Glomerular visceral epithelial cell (primary cell): ENCODE results near the gene CCDC136.

ENCODE experiments used
- DNase-seq: peaks from one replicate; pipeline ENCODE4 v3.0.0-alpha.2; 2016; ENCODE audit errors: extremely low spot score

Gene CCDC136

DNA sequence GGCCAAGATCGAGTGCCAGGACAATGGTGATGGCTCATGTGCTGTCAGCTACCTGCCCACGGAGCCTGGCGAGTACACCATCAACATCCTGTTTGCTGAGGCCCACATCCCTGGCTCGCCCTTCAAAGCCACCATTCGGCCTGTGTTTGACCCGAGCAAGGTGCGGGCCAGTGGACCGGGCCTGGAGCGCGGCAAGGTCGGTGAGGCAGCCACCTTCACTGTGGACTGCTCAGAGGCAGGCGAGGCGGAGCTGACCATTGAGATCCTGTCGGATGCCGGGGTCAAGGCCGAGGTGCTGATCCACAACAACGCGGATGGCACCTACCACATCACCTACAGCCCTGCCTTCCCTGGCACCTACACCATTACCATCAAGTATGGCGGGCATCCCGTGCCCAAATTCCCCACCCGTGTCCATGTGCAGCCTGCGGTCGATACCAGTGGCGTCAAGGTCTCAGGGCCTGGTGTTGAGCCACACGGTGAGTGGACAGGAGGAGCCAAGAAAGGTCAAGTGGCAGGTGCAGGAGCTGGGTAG is 53.1 kb downstream of the CCDC136 start:
- DNase-seq: no peak

DNA sequence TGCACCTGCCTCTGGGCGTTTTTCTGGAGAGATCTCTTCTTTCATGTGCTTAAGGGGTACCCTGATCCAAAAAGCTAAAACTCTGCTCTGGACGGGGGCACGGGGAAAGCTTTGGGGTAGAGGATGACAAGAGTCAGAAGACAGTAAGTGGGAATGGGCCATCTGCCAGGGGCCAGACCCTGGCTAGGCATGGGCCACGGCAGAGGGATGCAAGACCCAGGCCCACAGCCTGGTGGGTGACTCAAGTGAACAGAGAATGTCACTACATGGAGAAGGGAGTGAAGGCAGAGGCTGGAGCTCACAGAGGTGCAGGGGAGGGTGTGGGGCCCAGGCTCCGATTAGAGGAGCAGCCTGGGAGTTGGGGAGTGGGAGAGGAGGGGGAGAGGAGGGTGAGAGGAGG is 53.7 kb downstream of the CCDC136 start:
- DNase-seq: no peak

DNA sequence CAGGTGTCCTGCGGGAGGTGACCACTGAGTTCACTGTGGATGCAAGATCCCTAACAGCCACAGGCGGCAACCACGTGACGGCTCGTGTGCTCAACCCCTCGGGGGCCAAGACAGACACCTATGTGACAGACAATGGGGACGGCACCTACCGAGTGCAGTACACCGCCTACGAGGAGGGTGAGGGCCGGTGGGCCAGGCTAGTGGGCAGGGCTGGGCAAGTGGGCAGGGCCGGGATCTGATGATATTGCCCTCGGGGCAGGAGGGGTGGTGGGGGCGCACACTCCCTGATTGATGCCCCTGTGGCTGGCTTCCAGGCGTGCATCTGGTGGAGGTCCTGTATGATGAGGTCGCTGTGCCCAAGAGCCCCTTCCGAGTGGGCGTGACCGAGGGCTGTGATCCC is 54.2 kb downstream of the CCDC136 start:
- no peak for DNase-seq

DNA sequence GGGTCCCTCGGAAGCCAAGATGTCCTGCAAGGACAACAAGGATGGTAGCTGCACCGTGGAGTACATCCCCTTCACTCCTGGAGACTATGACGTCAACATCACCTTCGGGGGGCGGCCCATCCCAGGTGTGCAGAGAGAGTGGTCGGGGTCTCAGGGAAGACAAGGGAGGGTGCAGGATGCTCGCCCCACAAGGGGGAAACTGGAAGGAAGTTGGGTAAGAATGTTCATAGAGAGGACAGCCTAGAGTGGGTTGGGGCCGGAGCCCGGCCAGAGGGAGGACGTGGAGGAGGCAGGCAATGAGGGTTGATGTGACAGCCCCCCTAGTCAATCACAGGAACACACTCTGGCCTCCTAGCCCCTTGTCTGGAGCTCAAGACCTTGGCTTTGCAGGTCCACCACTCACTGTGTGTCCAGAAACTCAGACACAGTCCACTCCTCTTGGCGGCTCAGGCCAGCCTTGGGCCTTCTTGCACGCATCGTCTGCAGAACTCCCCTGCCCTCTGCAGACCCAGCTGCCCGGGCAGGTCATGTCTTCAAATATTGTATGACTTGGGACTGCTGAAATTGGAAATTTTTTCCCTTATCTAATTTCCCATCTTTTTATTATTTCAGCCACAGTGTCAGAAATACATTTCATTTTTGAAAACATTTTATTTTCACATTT is 55.1 kb downstream of the CCDC136 start:
- no peak for DNase-seq

DNA sequence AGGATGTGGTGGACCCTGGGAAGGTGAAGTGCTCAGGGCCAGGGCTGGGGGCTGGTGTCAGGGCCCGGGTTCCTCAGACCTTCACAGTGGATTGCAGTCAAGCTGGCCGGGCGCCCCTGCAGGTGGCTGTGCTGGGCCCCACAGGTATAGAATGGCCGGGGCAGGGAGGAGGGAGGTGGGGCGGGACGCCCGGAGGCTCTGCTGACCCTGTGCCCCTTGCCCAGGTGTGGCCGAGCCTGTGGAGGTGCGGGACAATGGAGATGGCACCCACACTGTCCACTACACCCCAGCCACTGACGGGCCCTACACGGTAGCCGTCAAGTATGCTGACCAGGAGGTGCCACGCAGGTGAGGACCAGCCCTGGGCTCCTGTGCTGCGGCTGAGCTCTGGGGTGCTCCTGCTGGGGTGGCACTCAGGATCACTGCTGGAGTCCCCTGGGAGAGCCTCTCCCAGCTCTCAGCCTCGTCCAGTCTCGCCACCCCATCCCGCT is 56.0 kb downstream of the CCDC136 start:
- no peak for DNase-seq

DNA sequence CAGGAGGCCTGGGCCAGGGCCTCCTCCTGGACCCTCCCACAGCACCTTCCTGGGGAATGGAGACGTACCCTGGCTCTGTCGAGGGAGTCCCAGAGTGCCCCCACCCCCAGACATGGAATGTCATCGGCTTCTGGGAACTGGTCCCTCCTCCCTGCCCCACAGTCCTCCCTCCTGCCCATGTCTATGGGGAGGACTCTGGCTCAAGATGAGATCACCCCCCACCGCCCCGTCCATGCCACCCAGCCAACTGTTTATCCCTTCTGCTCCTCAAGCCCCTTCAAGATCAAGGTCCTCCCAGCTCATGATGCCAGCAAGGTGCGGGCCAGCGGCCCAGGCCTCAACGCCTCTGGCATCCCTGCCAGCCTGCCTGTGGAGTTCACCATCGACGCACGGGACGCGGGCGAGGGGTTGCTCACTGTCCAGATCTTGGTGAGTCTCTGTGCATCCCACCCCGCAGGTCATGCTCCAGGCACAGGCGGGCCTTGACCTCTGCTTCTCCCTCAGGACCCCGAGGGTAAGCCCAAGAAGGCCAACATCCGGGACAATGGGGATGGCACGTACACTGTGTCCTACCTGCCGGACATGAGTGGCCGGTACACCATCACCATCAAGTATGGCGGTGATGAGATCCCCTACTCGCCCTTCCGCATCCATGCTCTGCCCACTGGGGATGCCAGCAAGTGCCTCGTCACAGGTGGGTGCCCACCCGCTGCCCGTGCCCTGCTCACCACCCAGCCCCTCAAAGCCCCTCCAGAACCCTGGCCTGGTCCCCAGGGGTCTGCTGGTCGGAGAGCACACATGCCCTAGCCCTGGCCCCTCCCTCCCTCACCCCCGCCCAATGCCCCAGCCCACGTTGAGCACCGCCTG is 56.8 kb downstream of the CCDC136 start:
- no peak for DNase-seq

DNA sequence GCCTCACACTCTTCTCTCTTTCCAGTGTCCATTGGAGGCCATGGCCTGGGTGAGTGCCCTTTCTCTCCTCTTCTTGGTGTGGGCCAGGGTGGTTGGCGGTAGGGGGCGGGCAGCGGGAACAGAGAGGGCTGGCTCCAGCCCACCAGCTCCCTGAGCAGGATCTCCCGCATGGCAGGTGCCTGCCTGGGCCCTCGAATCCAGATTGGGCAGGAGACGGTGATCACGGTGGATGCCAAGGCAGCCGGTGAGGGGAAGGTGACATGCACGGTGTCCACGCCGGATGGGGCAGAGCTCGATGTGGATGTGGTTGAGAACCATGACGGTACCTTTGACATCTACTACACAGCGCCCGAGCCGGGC is 57.4 kb downstream of the CCDC136 start:
- no peak for DNase-seq

DNA sequence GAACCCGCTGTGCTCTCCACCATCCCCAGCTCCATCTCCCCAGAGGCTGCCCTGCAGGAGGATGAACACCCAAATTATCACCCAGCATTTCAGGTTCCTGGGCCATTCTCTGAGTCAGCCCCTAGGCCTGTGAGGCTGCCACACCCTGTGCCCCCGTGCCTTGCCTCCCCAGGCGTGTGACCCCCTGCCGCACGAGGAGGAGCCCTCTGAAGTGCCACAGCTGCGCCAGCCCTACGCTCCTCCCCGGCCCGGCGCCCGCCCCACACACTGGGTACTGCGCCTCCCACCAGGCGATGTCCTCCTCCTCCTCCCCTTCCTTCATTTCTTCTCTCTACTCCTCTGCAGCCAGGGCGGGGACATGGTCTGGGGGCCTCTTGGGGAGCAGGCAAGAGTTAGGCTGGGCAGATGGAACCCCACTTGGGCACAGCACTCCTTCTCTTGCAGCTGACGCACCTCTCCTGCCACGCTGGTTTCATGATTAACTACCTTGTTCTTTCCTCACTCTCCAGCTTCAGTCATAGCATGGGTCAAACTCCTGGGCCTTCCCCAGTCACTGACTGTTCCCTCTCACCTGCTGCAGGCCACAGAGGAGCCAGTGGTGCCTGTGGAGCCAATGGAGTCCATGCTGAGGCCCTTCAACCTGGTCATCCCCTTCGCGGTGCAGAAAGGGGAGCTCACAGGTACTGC is 58.2 kb downstream of the CCDC136 start:
- DNase-seq: no peak

DNA sequence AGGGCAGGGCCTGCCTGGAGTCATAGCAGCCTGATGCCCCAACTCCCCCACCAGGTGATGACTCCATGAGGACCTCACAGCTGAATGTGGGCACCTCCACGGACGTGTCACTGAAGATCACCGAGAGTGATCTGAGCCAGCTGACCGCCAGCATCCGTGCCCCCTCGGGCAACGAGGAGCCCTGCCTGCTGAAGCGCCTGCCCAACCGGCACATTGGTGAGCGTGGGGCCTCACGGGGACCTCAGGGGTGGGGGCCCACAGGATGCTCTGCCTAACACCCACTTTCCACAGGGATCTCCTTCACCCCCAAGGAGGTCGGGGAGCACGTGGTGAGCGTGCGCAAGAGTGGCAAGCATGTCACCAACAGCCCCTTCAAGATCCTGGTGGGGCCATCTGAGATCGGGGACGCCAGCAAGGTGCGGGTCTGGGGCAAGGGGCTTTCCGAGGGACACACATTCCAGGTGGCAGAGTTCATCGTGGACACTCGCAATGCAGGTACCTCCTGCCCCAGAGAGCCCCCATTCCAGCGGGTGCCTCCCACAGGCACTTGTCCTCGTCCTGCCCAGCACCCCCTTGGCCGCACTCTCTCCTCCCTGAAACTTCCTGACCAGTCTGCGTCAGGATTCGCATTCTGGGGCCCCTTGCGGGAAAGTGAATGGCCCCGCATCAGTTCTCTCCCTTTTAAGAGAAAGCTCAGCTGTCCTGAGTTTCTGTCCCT is 60.9 kb downstream of the CCDC136 start:
- no peak for DNase-seq

DNA sequence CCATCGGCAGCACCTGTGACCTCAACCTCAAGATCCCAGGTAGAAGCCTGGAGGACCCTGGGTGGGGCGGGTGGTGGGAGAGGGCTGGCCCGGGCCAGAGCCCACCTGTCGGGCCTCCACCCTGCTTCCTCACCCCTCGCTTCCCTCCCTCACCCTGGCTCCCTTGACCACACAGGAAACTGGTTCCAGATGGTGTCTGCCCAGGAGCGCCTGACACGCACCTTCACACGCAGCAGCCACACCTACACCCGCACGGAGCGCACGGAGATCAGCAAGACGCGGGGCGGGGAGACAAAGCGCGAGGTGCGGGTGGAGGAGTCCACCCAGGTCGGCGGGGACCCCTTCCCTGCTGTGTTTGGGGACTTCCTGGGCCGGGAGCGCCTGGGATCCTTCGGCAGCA is 62.0 kb downstream of the CCDC136 start:
- DNase-seq: no peak

DNA sequence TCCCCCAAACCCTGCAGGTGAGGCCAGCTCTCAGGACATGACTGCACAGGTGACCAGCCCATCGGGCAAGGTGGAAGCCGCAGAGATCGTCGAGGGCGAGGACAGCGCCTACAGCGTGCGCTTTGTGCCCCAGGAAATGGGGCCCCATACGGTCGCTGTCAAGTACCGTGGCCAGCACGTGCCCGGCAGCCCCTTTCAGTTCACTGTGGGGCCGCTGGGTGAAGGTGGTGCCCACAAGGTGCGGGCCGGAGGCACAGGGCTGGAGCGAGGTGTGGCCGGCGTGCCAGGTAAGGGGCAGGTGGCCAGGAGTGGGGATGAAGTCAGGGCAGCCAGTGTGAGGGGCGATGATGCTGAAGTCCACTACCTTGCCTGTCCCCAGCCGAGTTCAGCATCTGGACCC is 62.6 kb downstream of the CCDC136 start:
- DNase-seq: no peak

DNA sequence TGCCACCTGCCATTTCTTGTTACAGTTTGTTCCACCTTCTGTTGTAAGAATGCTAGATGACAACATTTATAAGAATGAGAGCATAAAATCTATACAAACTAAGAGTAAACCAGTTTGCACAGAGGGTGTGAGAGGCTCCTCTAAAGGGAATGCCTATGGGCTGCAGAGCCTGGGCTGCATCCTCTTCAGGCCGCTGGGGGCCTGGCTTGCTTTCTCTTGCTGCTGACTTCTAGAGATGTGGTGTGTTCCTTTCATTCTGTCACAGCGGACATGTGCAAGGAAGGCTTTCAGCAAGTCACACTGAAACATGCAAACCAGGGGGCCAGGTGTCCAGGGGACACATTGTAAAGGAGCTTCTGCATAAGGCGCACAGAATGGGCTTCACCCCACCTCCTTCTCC is 63.8 kb downstream of the CCDC136 start:
- no peak for DNase-seq

DNA sequence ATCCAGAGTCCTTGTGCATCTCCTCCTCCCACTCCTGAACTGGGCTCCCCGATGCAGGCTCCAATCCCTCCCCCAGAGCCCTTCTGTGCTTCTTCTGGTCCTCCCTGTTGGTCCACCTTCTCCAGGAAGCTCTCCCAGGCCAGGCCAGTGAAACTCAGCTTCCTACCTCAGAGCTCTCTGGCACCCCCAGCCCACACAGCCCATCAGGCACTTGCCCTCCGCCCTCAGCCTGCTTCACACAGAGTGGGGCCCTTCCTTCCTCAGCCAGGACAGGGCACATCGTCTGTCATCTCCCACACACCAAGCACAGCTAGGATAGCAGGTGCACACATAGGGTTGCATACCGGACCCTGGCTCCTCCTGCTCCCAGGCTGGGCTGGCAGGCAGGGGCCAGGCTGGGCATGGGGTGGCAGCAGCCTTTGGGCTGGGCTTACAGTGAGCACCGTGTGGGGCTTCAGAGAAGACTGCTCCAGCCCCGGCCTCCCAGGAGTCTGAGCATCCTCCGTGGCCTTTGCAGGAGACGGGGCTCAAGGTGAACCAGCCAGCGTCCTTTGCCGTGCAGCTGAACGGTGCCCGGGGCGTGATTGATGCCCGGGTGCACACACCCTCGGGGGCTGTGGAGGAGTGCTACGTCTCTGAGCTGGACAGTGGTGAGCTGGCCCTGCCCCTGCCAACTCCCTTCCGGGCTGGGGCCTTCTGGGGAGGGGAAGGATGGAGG is 64.4 kb downstream of the CCDC136 start:
- no peak for DNase-seq

DNA sequence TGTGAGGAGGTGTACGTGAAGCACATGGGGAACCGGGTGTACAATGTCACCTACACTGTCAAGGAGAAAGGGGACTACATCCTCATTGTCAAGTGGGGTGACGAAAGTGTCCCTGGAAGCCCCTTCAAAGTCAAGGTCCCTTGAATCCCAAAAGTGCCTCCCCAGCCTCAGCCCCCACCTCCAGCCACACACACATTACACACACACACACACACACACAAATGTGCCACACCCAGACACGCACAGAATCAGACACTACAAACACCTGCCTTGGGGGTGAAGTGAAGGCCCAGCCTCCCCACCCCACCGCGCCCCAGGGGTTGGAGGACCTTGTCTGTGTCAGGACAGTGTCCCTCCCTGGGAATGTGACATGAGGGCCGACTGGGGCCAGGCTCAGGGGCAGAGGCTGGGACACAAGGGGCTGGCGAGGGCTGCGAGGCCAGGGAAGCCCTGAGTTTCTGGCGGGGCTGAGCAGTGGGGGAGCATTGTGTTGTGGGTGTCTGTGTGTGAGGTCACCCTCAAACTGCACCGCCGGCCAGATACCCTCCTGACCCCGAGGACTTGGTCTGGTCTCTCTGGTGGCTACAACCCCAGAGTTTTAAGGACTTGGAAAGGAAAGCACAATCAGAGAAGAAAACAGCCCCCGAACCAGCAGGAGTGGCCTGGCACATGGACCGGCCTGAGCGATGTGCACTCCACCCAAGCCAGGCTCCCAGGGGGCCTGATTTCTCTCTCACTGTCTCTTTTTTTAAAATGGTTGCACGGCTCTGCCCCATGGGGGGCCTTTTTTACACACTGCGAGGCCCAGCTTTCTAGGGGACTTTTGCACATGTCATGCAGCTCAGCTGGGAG is 66.8 kb downstream of the CCDC136 start:
- no peak for DNase-seq

DNA sequence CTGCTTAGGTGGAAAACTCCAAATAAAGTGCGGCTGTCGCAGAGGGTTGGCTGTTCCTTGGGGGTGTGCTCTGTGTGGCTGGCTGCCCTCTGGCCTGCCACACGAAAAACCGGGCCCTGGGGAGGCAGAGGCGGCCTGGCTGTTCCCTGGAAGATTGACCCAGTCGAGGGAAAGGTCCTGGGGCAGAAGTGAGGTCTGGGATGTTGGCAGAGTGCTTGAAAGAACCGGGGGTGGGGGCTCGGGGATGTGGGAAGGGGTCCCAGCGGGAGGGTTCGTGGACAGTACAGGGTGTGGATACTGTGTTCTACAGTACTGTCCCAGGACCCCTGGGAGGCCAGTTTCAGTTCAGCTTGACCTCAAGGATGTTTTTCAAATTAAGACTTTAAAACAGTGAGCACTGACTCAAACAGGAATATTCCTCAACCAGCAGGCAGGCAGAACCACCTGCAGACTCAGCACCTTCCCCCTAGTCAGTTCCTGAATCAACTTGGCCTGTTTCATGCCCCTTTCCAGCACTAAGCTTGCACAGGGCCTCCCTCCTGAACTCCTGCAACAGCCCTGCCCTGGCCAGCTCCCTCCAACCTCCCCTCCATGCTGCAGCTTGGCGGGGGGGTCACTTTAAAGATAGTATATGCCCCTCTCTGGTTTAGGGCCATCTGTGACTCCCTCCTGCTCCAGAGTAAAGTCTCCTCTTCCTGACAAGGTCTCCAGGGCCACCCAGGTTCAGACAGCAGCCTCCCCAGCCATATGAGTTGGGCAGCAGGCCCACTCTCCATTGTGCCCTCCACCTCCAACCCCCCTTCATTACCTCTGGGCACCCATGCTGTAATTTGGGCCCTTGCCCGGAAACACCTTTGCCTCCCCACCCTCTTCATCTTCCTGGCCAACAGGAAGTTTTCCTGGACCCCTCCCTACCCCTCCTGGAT is 67.7 kb downstream of the CCDC136 start:
- no peak for DNase-seq

DNA sequence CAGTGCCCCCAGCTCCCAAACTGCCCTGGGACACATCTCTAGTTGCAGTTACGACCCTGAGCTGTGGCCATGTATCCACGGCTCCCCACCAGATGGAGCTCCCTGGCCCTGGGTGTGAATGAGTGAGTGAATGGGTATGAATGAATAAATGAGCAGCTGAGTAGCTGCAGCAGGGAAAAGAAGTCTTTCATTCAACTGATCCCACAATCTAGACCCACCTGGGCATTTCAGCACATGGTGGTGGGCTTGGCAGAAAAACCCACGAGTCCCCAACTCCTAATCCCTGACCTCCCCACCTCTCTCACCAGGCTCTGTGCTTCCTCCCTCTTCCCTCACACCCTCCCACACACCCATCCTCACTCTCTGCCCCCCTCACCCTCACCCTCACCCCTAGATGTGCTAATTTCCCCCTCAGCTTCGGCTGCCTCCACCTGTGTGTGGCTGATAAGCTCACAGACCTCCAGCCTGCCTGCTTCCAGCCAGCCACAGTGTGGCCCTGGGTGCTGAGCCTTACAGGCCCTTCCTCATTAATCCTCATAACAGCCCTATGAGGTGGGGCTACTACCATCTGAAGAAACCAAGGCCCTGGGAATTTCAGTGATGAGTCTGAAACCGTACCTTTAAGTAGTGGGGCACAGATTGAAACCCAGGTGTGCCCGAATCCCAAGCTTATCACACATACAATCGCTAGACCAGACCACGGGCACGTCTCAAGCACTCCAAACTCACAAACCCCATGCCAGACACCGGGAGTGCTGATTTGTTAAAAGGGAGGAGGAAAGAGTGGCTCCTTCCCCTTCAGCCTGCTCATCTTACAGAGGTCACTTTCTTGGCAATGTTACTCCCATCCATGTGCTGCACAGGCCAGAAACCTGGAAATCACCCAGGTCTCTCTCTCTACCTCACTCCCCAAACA is 68.6 kb downstream of the CCDC136 start:
- no peak for DNase-seq

DNA sequence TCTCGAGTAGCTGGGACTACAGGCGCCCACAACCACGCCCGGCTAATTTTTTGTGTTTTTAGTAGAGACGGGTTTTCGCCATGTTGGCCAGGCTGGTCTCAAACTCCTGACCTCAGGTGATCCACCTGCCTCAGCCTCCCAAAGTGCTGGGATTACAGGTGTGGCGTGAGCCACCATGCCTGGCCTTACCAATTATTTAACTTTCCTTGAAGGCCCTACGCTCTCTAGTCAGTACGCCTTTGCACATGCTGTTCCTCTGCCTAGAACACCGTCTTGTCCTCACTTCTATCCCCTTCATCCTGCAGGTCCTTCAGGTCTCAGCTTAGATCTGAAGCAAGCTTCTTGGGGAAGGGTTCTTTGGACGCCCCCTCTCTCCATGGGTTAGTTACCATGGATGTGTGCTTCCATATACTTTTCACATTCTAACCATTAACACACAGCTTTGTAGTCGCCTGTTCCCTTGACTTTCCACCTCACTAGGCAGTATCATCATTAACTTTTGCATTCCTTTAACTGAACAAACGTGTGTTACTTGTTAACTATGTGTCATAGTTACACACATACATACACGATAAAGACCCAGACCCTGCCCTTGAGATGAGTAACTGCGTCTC is 70.3 kb downstream of the CCDC136 start:
- no peak for DNase-seq
